Measurements from ENCODE around the gene IL4R.

- TF ChIP-seq CTCF (conservative IDR thresholded peaks at IDR 0.05; ENCODE audit: low read length), result no peak
- no peak for TF ChIP-seq EZH2phosphoT487 (IDR thresholded peaks at IDR 0.05; ENCODE audit: borderline replicate concordance)
Observed at GRCh38 chr16:27270349-27270748, 43.4 kb upstream of the IL4R start.

Data from Loucy (cell line).